GM12878 (cell line): ENCODE measurements around the gene RIPPLY3. TPM values are rescaled to one million over a fixed set of nuclear protein-coding genes. Genes with fewer than 3 reads are reported as not detected.
"Not testable (repeated sequence)": the region's sequence is repeated elsewhere in the genome, so short reads cannot be mapped to it uniquely, and the experiment has no call there.

Experiments
- ATAC-seq: fragments of 200-7000 bp; cut with Tn5 transposase; 3 replicates; pipeline ENCODE4 v1.9.1; 2020; ENCODE audit warnings: mild to moderate bottlenecking, moderate library complexity
- BruUV-seq: library from RNA; stranded (reverse); fragments of 400-500 nt; replicated peaks from 2 replicates; lab custom pipeline; 2021; lab: Mats Ljungman, UMichigan
- CTCF ChIA-PET: fragments of 300-600 bp; sonication (Branson Sonifier 250); formaldehyde crosslinking; extraction: SDS; loops from one replicate; lab custom pipeline; 2021; ENCODE audit warnings: inconsistent platforms; lab: Yijun Ruan, JAX
- POLR2A ChIA-PET: fragments of 350-600 bp; formaldehyde crosslinking; extraction: SDS; loops from one replicate; lab custom pipeline; 2021; ENCODE audit warnings: inconsistent platforms; lab: Charles Lee
- RAD21 ChIA-PET: fragments of 300-600 bp; sonication (Branson Sonifier 250); formaldehyde crosslinking; loops from one replicate; lab custom pipeline; 2023; ENCODE audit warnings: antibody characterized with exemption; ENCODE audit not compliant: unreplicated experiment; lab: Charles Lee
- SMC1A ChIA-PET: fragments of 300-600 bp; sonication (Branson Sonifier 250); formaldehyde crosslinking; loops from one replicate; lab custom pipeline; 2023; ENCODE audit not compliant: unreplicated experiment, uncharacterized antibody; lab: Charles Lee
- DNase-seq: peaks from one replicate; pipeline ENCODE4 v3.0.0-alpha.2; 2011; ENCODE audit warnings: low read depth, low spot score
- FAIRE-seq: peaks from 3 replicates; lab custom pipeline; 2011; peaks lifted over from hg19 to GRCh38; lab: Jason Lieb, UNC
- H2AFZ ChIP-seq: 2 replicates; pipeline ENCODE4 v1.6.0; 2011; ENCODE audit warnings: low read depth, low read length, control low read depth; ENCODE audit not compliant: control insufficient read depth
- H3K27ac ChIP-seq: 2 replicates; pipeline ENCODE4 v1.5.1; 2011; ENCODE audit warnings: control low read depth; ENCODE audit not compliant: control insufficient read depth, insufficient read depth
- H3K27me3 ChIP-seq, 2 experiments: replicated peaks in 1 of 2; 2 replicates each; pipeline versions ENCODE4 v1.6.0 to v1.6.1; 2011; ENCODE audit warnings: low read length in 1 of 2; ENCODE audit not compliant: control insufficient read depth in 2 of 2, insufficient read depth in 2 of 2
- H3K36me3 ChIP-seq, 2 experiments: 2 replicates each; pipeline ENCODE4 v1.5.1; 2011; ENCODE audit warnings: low read length in 1 of 2; ENCODE audit not compliant: control insufficient read depth in 2 of 2, insufficient read depth in 2 of 2
- H3K4me1 ChIP-seq: 2 replicates; pipeline ENCODE4 v1.6.1; 2011; ENCODE audit warnings: mild to moderate bottlenecking, low read length, moderate library complexity, mixed read lengths; ENCODE audit not compliant: control insufficient read depth, insufficient read depth
- H3K4me2 ChIP-seq: 2 replicates; pipeline ENCODE4 v1.6.0; 2011; ENCODE audit warnings: control low read depth; ENCODE audit not compliant: control insufficient read depth, insufficient read depth
- H3K4me3 ChIP-seq: fragments of 200-600 bp; sonication (generic); 2 replicates; pipeline ENCODE4 v1.5.1; 2016
- H3K79me2 ChIP-seq: 2 replicates; pipeline ENCODE4 v1.6.0; 2011; ENCODE audit warnings: low read length; ENCODE audit not compliant: control insufficient read depth, insufficient read depth
- H3K9ac ChIP-seq: 2 replicates; pipeline ENCODE4 v1.8.0; 2011; ENCODE audit warnings: low read length, control low read depth, mixed read lengths; ENCODE audit not compliant: control insufficient read depth, insufficient read depth
- H3K9me3 ChIP-seq: replicated peaks from 3 replicates; pipeline ENCODE4 v1.5.1; 2011; ENCODE audit warnings: mild to moderate bottlenecking, low read length; ENCODE audit not compliant: control insufficient read depth, insufficient read depth
- H4K20me1 ChIP-seq: 2 replicates; pipeline ENCODE4 v1.6.0; 2011; ENCODE audit not compliant: control insufficient read depth, insufficient read depth
- ASH2L ChIP-seq: fragments of 300-600, 200-600 bp; sonication (generic); IDR thresholded peaks from 2 replicates; pipeline ENCODE4 v1.6.1; 2017; ENCODE audit warnings: low read depth, mild to moderate bottlenecking, borderline replicate concordance
- CEBPB ChIP-seq, 2 experiments: fragments of 150-350 bp in 1 of 2; IDR thresholded peaks; 2 replicates each; pipeline ENCODE4 v1.6.1; 2012 to 2014; ENCODE audit warnings: low read depth in 2 of 2, low read length in 2 of 2, borderline replicate concordance in 1 of 2, inconsistent platforms in 1 of 2
- GATAD2B ChIP-seq: fragments of 450-650 bp; conservative IDR thresholded peaks from 2 replicates; pipeline ENCODE4 v1.6.1; 2017; ENCODE audit warnings: low read depth, mild to moderate bottlenecking, moderate library complexity
- KDM1A ChIP-seq: fragments of 200-600 bp; sonication (generic); IDR thresholded peaks from 2 replicates; pipeline ENCODE4 v1.6.1; 2016; ENCODE audit warnings: borderline replicate concordance
- RCOR1 ChIP-seq: conservative IDR thresholded peaks from 2 replicates; pipeline ENCODE4 v1.6.1; 2012; ENCODE audit warnings: low read depth, low read length, improper control_type of control experiment
- TCF7 ChIP-seq: IDR thresholded peaks from 2 replicates; pipeline ENCODE4 v1.6.1; 2014; ENCODE audit warnings: antibody characterized with exemption, borderline replicate concordance
- ZNF622 ChIP-seq: fragments of 450-650 bp; IDR thresholded peaks from 2 replicates; pipeline ENCODE4 v1.6.1; 2017; ENCODE audit warnings: mild to moderate bottlenecking, inconsistent platforms
- WGBS: methylation state at CpG from one replicate; pipeline ENCODE4 v1.1.6; 2016; ENCODE audit warnings: low lambda C conversion rate; ENCODE audit not compliant: insufficient replicate concordance, insufficient coverage; ENCODE audit errors: missing lambda C conversion rate; 5-methylcytosine and 5-hydroxymethylcytosine counted together
- in situ Hi-C: fragments of 300-500 bp; cut with MboI; formaldehyde crosslinking; loops from 9 replicates; pipeline ENCODE4 v1.14.3; 2018; ENCODE audit warnings: mixed read lengths
- intact Hi-C: fragments of 100-400 bp; cut with micrococcal nuclease; formaldehyde crosslinking; loops from one replicate; pipeline ENCODE4 v1.14.2; 2022; ENCODE audit not compliant: unreplicated experiment
- polyA plus RNA-seq, 11 experiments: library from polyadenylated mRNA; depleted of rRNA in 4 of 11; unstranded in 6 of 11; stranded (reverse) in 5 of 11; fragments of >200 nt; fragmentation: Nextera tagmentation in 4 of 11; fragmentation: Illumina TruSeq in 1 of 11; extraction: Ambion mirVana in 4 of 11; extraction: Trizol in 1 of 11; gene quantifications; 1 replicate in 1 of 11; 2 replicates in 10 of 11; pipeline versions ENCODE4 v1.2.1 to v1.2.3, GENCODE V29; 2011 to 2016; ENCODE audit warnings: inconsistent platforms in 2 of 11, missing spikeins in 2 of 11, low read depth in 1 of 11
- total RNA-seq, 4 experiments: library from RNA; depleted of rRNA in 3 of 4; stranded (reverse); fragments of >200 nt in 3 of 4; fragmentation: Illumina TruSeq in 1 of 4; extraction: Trizol in 1 of 4; gene quantifications; 2 replicates each; pipeline versions ENCODE4 v1.2.1 to v1.2.3, GENCODE V29; 2013 to 2021
- TF ChIP-seq, protein P1 (sequence below): IDR thresholded peaks from 2 replicates; pipeline ENCODE4 v1.6.1; 2011; ENCODE audit warnings: low read depth, mild to moderate bottlenecking, low read length, moderate library complexity, borderline replicate concordance; ENCODE audit errors: extremely low read depth
- TF ChIP-seq, protein P2 (sequence below): fragments of 150-350 bp; IDR thresholded peaks from 2 replicates; pipeline ENCODE4 v1.6.1; 2016; ENCODE audit warnings: low read depth, low read length
- TF ChIP-seq, protein P3 (sequence below): IDR thresholded peaks from 2 replicates; pipeline ENCODE4 v1.6.1; 2011; ENCODE audit warnings: borderline replicate concordance, low read depth, mild to moderate bottlenecking, moderate library complexity, mixed read lengths, low read length; ENCODE audit not compliant: insufficient read depth; ENCODE audit errors: extremely low read length

Gene RIPPLY3
- total and polyA plus RNA-seq, 10 of the 15 experiments (the other 5 are each of a cell fraction or from before 2014, with no cell fraction given) = not detected

DNA sequence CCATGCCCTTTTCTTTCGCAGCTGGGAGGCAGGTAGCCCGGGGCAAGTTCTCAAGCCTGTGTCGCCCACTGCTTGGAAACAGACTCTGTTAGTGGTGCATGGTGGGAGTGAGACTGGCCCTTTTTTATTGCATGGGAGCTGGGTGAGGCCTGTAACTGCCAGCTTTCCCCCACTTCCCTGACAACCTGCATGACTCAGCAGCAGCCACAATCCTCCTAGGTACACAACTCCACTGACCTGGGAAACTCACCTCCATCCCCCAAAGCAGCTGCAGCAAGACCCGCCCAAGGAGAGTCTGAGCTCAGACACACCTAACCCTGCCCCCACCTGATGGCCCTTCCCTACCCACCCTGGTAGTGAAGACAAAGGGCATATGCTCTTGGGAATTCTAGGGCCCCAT, 40.6 kb downstream of the RIPPLY3 start:
- Histone ChIP-seq H2AFZ (no peak overlapping the region), H3K27me3 (no peaks in the 10 kb centered on the region; a peak in 1 of 4 replicates), H3K9ac (no peak overlapping the region), H3K4me2 (no peak overlapping the region), H3K9me3 (no peaks in the 10 kb centered on the region), H3K4me1 (0 out of 2 replicates have a peak, but pooled peaks cover 3% of the 10 kb centered on the region), H3K27ac (no peak overlapping the region), H4K20me1 (no peaks in the 10 kb centered on the region), H3K4me3 (no peak overlapping the region), H3K79me2 (no peaks in the 10 kb centered on the region), H3K36me3 (no peaks in the 10 kb centered on the region)
- in situ Hi-C loops (no loop called here), intact Hi-C loops (no loop called here)
- RAD21 ChIA-PET = no interaction called here
- ATAC-seq = no peak
- no peak for TF ChIP-seq RCOR1
- no peak for TF ChIP-seq CEBPB (IDR thresholded peaks at IDR 0.05; ENCODE audit: borderline replicate concordance in 1 of 2, low read depth in 2 of 2, low read length in 2 of 2)
- TF ChIP-seq ASH2L = no peak
- TF ChIP-seq, protein P1, sequence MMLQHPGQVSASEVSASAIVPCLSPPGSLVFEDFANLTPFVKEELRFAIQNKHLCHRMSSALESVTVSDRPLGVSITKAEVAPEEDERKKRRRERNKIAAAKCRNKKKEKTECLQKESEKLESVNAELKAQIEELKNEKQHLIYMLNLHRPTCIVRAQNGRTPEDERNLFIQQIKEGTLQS = no peak
- TF ChIP-seq TCF7 = no peak
- no peak for TF ChIP-seq ZNF622
- no peak for TF ChIP-seq GATAD2B
- TF ChIP-seq, protein P2, sequence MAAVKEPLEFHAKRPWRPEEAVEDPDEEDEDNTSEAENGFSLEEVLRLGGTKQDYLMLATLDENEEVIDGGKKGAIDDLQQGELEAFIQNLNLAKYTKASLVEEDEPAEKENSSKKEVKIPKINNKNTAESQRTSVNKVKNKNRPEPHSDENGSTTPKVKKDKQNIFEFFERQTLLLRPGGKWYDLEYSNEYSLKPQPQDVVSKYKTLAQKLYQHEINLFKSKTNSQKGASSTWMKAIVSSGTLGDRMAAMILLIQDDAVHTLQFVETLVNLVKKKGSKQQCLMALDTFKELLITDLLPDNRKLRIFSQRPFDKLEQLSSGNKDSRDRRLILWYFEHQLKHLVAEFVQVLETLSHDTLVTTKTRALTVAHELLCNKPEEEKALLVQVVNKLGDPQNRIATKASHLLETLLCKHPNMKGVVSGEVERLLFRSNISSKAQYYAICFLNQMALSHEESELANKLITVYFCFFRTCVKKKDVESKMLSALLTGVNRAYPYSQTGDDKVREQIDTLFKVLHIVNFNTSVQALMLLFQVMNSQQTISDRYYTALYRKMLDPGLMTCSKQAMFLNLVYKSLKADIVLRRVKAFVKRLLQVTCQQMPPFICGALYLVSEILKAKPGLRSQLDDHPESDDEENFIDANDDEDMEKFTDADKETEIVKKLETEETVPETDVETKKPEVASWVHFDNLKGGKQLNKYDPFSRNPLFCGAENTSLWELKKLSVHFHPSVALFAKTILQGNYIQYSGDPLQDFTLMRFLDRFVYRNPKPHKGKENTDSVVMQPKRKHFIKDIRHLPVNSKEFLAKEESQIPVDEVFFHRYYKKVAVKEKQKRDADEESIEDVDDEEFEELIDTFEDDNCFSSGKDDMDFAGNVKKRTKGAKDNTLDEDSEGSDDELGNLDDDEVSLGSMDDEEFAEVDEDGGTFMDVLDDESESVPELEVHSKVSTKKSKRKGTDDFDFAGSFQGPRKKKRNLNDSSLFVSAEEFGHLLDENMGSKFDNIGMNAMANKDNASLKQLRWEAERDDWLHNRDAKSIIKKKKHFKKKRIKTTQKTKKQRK = no peak
- TF ChIP-seq KDM1A = no peak
- TF ChIP-seq, protein P3, sequence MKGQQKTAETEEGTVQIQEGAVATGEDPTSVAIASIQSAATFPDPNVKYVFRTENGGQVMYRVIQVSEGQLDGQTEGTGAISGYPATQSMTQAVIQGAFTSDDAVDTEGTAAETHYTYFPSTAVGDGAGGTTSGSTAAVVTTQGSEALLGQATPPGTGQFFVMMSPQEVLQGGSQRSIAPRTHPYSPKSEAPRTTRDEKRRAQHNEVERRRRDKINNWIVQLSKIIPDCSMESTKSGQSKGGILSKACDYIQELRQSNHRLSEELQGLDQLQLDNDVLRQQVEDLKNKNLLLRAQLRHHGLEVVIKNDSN = no peak
- CTCF ChIA-PET = no interaction called here
- no TSS peak for BruUV-seq
- no peak for FAIRE-seq
- 61% methylated on average over 4 of the region's 4 CpGs for WGBS
- SMC1A ChIA-PET = interaction anchor here (1.6 kb wide), 1 partner anchor 31 kb away, joined by 4 read pairs; no protein-coding TSS in a partner anchor
- DNase-seq = no peak
- POLR2A ChIA-PET = no interaction called here

DNA sequence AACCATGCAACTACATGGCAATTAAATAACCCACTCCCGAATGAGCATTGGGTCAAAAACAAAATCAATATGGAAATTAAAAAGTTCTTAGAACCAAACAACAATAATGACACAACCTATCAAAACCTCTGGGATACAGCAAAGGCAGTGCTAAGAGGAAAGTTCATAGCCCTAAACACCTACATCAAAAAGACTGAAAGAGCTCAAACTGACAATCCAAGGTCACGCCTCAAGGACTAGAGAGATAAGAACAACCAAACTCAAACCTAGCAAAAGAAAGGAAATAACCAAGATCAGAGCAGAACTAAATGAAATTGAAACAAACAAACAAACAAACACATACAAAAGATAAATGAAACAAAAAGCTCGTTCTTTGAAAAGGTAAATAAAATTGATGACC, 43.2 kb downstream of the RIPPLY3 start:
- CTCF ChIA-PET = interaction anchor here (1.0 kb wide), 1 partner anchor 419 kb away, joined by 3 read pairs; no protein-coding TSS in a partner anchor
- SMC1A ChIA-PET, intact Hi-C loops, H3K79me2 ChIP-seq, POLR2A ChIA-PET, FAIRE-seq, ATAC-seq, H3K27ac ChIP-seq, BruUV-seq, H3K27me3 ChIP-seq, H4K20me1 ChIP-seq, H3K4me3 ChIP-seq, H3K36me3 ChIP-seq, in situ Hi-C loops, DNase-seq, H2AFZ ChIP-seq, H3K9ac ChIP-seq, RAD21 ChIA-PET, H3K4me1 ChIP-seq, H3K4me2 ChIP-seq, H3K9me3 ChIP-seq: not testable (repeated sequence)
- 65% methylated on average over 3 of the region's 3 CpGs for WGBS
